Measurements from ENCODE around the gene PLAC1. TPM values are rescaled to one million over a fixed set of nuclear protein-coding genes. Genes with fewer than 3 reads are reported as not detected.

Gene PLAC1
- total RNA-seq, 2 experiments from 2014 or later, result not detected

DNA sequence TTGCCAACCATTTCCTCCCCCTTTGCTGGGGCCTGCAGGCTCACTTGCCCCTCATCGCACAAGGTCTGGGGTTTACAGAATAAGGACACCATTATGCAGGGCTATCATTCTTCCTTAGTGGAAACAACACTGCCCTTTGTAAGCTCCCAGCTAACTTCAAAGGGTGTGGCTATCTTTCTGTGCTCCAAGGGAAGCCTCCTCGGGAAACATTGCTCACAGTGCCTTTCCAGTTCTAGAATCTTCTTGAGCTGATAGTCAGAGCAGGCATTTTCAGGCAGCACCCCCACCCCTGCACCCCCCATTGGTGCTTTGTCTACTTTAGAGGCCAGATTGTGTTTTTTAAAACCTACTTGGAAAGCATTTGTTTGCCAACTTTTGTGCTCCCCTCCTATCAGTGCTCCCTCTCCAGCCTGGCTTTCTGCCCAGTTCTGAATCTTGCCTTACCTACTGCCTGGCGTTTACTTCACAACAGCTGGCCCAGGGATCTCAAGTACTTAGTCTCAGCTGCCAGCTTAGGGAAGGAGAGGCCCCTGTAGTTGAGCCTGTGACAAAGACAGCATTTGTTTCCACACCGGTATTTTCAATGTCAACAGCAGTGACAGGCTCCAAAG is 53.5 kb downstream of the PLAC1 start:
- H3K36me3 Mint-ChIP-seq, result peaks cover 3% of the 10 kb centered on the region
- H3K27ac Mint-ChIP-seq, result no peak overlapping the region
- no peaks in the 10 kb centered on the region for H3K4me1 Mint-ChIP-seq
- no peaks in the 10 kb centered on the region for H3K27me3 Mint-ChIP-seq
- CTCF ChIA-PET, result no interaction called here
- no peak for DNase-seq
- no peak overlapping the region for H3K4me3 Mint-ChIP-seq
- ATAC-seq, result no peak
- H3K9me3 Mint-ChIP-seq (ENCODE audit: low read depth), result peaks cover 4% of the 10 kb centered on the region

DNA sequence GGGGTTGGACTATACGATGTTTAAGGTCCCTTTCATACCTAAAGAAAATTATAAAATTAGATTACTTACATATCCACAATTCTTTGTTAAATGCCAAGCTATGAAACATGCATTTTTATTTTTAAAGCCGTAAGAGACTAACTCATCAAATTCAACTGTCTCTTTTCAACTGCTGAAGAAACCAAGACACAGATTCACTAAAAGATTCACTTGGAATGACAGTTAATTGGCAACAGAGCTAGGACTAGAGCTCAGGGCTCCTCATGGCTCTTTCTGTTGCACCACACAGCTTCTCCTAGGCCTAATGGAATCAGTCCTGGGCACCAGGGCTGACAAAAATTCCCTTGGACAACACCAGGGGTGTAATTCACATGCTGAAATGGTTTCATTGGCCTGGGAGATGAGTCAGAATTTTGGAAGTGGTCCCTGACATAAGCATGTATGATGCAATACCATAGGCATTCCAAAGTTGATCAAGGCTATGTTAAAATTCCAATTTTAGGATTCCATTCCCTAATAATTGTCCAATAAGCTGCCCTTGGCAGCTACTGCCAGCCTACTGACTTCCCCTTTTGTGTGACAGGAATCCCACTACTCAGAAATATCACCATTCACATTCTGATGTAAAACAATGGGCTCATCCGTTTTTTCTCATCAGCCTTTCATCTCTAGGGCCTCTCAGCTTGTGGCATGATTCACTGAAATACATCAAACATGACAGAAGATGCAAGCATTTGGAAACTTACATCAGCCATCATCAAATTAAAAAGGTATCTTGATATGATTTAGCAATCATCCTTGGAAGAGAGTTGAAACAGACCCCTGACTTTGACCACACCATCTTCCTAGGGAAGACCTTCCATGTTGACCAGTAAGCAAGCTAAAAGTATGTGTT is 54.2 kb downstream of the PLAC1 start:
- CTCF ChIA-PET, result no interaction called here
- Mint-ChIP-seq H3K27ac (no peak overlapping the region), H3K4me3 (no peak overlapping the region), H3K36me3 (peaks cover 3% of the 10 kb centered on the region), H3K27me3 (no peaks in the 10 kb centered on the region), H3K9me3 (ENCODE audit: low read depth) (peaks cover 4% of the 10 kb centered on the region), H3K4me1 (peaks cover 3% of the 10 kb centered on the region)
- no peak for ATAC-seq
- no peak for DNase-seq

DNA sequence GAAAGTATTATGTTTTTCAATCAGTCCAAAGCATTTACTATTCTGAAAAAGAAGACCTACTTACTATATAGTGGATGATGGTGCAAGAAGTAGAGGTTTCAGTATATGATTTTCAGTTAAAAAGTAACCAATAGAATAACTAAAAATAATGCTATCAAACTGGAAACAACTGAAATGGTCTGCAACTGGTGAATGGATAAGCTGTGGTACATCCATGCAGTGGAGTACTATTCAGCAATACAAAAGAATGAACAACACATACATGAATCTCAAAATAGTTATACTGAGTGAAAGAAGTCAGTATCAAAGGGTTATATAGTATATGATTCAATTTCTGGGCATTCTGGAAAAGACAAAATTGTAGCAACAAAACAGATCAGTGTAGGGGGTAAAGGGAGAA is 55.9 kb downstream of the PLAC1 start:
- Mint-ChIP-seq H3K9me3 (ENCODE audit: low read depth) (peaks cover 4% of the 10 kb centered on the region), H3K27me3 (no peaks in the 10 kb centered on the region), H3K27ac (no peak overlapping the region), H3K36me3 (peaks cover 4% of the 10 kb centered on the region), H3K4me1 (peaks cover 4% of the 10 kb centered on the region), H3K4me3 (no peak overlapping the region)
- ATAC-seq (no peak), DNase-seq (no peak)
- CTCF ChIA-PET, result no interaction called here

GRCh38 chrX:134601240-134601765 is 57.0 kb downstream of the PLAC1 start:
- no peak overlapping the region for H3K27ac Mint-ChIP-seq
- H3K9me3 Mint-ChIP-seq (ENCODE audit: low read depth), result peaks cover 4% of the 10 kb centered on the region
- no peak for DNase-seq
- H3K4me1 Mint-ChIP-seq, result peaks cover 4% of the 10 kb centered on the region
- peaks cover 6% of the 10 kb centered on the region for H3K27me3 Mint-ChIP-seq
- CTCF ChIA-PET, result no interaction called here
- ATAC-seq, result no peak
- H3K4me3 Mint-ChIP-seq, result no peak overlapping the region
- H3K36me3 Mint-ChIP-seq, result peaks cover 4% of the 10 kb centered on the region

- no peak overlapping the region for H3K27ac Mint-ChIP-seq
- no peak overlapping the region for H3K4me3 Mint-ChIP-seq
- H3K36me3 Mint-ChIP-seq, result peaks cover 4% of the 10 kb centered on the region
- H3K27me3 Mint-ChIP-seq, result peaks cover 6% of the 10 kb centered on the region
- no peak for ATAC-seq
- peaks cover 4% of the 10 kb centered on the region for H3K9me3 Mint-ChIP-seq (ENCODE audit: low read depth)
- CTCF ChIA-PET, result no interaction called here
- no peak for DNase-seq
- H3K4me1 Mint-ChIP-seq, result peaks cover 4% of the 10 kb centered on the region
Observed at GRCh38 chrX:134600714-134601113, 57.6 kb downstream of the PLAC1 start.

GRCh38 chrX:134599184-134599914 is 58.9 kb downstream of the PLAC1 start:
- no peak overlapping the region for H3K4me3 Mint-ChIP-seq
- H3K4me1 Mint-ChIP-seq, result peaks cover 4% of the 10 kb centered on the region
- H3K36me3 Mint-ChIP-seq, result peaks cover 4% of the 10 kb centered on the region
- CTCF ChIA-PET, result no interaction called here
- peaks cover 13% of the 10 kb centered on the region for H3K27me3 Mint-ChIP-seq
- ATAC-seq (no peak), DNase-seq (peak; percentile 38)
- H3K9me3 Mint-ChIP-seq (ENCODE audit: low read depth), result peaks cover 4% of the 10 kb centered on the region
- H3K27ac Mint-ChIP-seq, result no peak overlapping the region

GRCh38 chrX:134592303-134592702 is 66.0 kb downstream of the PLAC1 start:
- CTCF ChIA-PET, result interaction anchor here (0.7 kb wide), 1 partner anchor 306 kb away, joined by 3 read pairs; no protein-coding TSS in a partner anchor
- no peak overlapping the region for H3K27ac Mint-ChIP-seq
- H3K4me3 Mint-ChIP-seq, result no peak overlapping the region
- H3K9me3 Mint-ChIP-seq (ENCODE audit: low read depth), result no peaks in the 10 kb centered on the region
- DNase-seq, result no peak
- H3K4me1 Mint-ChIP-seq, result peaks cover 5% of the 10 kb centered on the region
- H3K36me3 Mint-ChIP-seq, result no peaks in the 10 kb centered on the region
- H3K27me3 Mint-ChIP-seq, result peaks cover 26% of the 10 kb centered on the region
- ATAC-seq, result no peak

GRCh38 chrX:134591502-134591901 is 66.8 kb downstream of the PLAC1 start:
- H3K27me3 Mint-ChIP-seq, result peaks cover 21% of the 10 kb centered on the region
- peaks cover 5% of the 10 kb centered on the region for H3K4me1 Mint-ChIP-seq
- no peak for ATAC-seq
- DNase-seq, result no peak
- no peak overlapping the region for H3K27ac Mint-ChIP-seq
- no peak overlapping the region for H3K4me3 Mint-ChIP-seq
- H3K36me3 Mint-ChIP-seq, result no peaks in the 10 kb centered on the region
- no peaks in the 10 kb centered on the region for H3K9me3 Mint-ChIP-seq (ENCODE audit: low read depth)
- CTCF ChIA-PET, result no interaction called here

- DNase-seq (no peak), ATAC-seq (no peak)
- Mint-ChIP-seq H3K36me3 (no peaks in the 10 kb centered on the region), H3K4me3 (no peak overlapping the region), H3K9me3 (ENCODE audit: low read depth) (no peaks in the 10 kb centered on the region), H3K27me3 (peaks cover 8% of the 10 kb centered on the region), H3K4me1 (peaks cover 5% of the 10 kb centered on the region), H3K27ac (no peak overlapping the region)
- CTCF ChIA-PET, result no interaction called here
Observed at GRCh38 chrX:134588806-134589205, 69.5 kb downstream of the PLAC1 start.

- Mint-ChIP-seq H3K36me3 (no peaks in the 10 kb centered on the region), H3K4me3 (no peak overlapping the region), H3K9me3 (ENCODE audit: low read depth) (no peaks in the 10 kb centered on the region), H3K27me3 (peaks cover 6% of the 10 kb centered on the region), H3K4me1 (no peaks in the 10 kb centered on the region), H3K27ac (no peak overlapping the region)
- DNase-seq (no peak), ATAC-seq (no peak)
- CTCF ChIA-PET, result no interaction called here
Observed at GRCh38 chrX:134580907-134581306, 77.4 kb downstream of the PLAC1 start.

- Mint-ChIP-seq H3K36me3 (no peaks in the 10 kb centered on the region), H3K9me3 (ENCODE audit: low read depth) (no peaks in the 10 kb centered on the region), H3K27ac (no peak overlapping the region), H3K4me1 (peaks cover 2% of the 10 kb centered on the region), H3K4me3 (no peak overlapping the region), H3K27me3 (peaks cover 10% of the 10 kb centered on the region)
- DNase-seq (no peak), ATAC-seq (no peak)
- CTCF ChIA-PET, result no interaction called here
Observed at GRCh38 chrX:134573683-134574035, 84.6 kb downstream of the PLAC1 start.

DNA sequence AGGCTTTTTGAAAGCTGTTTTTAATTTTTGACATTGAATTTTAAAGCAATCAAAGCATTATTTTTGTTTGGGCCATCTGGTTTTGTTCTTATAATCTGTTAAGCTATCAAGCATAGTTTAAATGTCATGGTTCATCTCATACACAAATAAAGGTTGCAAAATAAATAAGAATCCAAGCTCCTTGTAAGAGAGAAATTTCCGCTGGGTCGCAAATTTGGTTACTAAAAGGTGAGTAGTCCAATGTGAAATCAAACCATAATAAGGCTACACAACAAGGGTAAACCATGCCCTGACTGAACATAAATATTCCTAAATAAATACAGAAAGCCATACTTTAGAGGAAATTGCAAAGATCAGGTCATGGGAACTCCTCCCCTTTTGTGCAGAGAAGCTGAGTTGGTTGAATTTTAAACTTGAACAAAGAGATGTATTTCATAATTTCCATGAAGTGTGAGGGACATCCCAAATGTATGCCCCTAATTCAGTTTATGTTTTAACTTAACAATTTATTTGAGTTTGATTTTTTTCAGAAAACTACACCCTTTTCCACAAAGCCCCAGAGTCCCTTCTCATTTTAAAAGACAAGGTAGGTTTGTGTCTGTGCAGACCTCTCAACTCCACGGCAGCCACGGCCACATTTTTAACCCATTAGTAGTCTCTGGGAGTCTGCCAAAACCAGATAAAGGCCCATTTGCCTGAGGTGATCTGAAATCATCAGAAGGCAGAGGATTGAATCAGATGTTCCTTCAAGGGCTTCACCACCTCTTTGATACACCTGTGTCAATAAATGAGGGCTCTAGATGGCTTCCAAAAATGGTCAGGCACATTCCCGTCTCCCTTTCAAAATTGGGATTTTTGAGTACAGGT is 85.2 kb downstream of the PLAC1 start:
- Mint-ChIP-seq H3K4me1 (peaks cover 2% of the 10 kb centered on the region), H3K36me3 (no peaks in the 10 kb centered on the region), H3K27me3 (peaks cover 11% of the 10 kb centered on the region), H3K27ac (no peak overlapping the region), H3K4me3 (no peak overlapping the region), H3K9me3 (ENCODE audit: low read depth) (no peaks in the 10 kb centered on the region)
- DNase-seq (no peak), ATAC-seq (no peak)
- CTCF ChIA-PET, result no interaction called here

DNA sequence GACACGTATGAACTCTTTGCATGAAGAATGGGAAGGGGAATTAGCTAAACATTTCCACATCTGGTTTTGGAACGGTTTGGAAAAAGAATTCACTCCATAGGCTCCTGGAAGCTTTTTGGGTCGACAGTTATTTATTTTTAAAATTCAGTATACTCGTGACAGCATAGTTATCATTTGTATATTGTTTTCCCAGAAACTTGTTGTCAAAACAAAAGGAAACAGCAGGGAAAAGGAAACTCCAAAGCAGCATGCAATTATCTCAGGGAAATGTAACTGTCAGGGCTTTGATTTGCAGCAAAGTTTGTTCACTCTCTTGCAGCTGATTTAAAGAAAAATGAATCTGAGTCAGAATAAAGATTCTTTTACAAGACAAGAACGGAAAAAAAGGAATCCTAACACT is 86.5 kb downstream of the PLAC1 start:
- ATAC-seq, result no peak
- no peak for DNase-seq
- H3K36me3 Mint-ChIP-seq, result no peaks in the 10 kb centered on the region
- H3K27ac Mint-ChIP-seq, result no peak overlapping the region
- peaks cover 8% of the 10 kb centered on the region for H3K27me3 Mint-ChIP-seq
- CTCF ChIA-PET, result no interaction called here
- H3K4me1 Mint-ChIP-seq, result peaks cover 3% of the 10 kb centered on the region
- H3K4me3 Mint-ChIP-seq, result no peak overlapping the region
- no peaks in the 10 kb centered on the region for H3K9me3 Mint-ChIP-seq (ENCODE audit: low read depth)
